ENCODE data around the gene HNRNPK. TPM values are rescaled to one million over a fixed set of nuclear protein-coding genes. Genes with fewer than 3 reads are reported as not detected.

Gene HNRNPK
- 896 and 915 TPM in 2 replicates for total RNA-seq

GRCh38 chr9:83979812-83980394 lies at the start of gene HNRNPK:
Gene HNRNPK (minus strand): TSS chr9:83980215. CDS start chr9:83978252, 1,963 bp downstream.

DNA sequence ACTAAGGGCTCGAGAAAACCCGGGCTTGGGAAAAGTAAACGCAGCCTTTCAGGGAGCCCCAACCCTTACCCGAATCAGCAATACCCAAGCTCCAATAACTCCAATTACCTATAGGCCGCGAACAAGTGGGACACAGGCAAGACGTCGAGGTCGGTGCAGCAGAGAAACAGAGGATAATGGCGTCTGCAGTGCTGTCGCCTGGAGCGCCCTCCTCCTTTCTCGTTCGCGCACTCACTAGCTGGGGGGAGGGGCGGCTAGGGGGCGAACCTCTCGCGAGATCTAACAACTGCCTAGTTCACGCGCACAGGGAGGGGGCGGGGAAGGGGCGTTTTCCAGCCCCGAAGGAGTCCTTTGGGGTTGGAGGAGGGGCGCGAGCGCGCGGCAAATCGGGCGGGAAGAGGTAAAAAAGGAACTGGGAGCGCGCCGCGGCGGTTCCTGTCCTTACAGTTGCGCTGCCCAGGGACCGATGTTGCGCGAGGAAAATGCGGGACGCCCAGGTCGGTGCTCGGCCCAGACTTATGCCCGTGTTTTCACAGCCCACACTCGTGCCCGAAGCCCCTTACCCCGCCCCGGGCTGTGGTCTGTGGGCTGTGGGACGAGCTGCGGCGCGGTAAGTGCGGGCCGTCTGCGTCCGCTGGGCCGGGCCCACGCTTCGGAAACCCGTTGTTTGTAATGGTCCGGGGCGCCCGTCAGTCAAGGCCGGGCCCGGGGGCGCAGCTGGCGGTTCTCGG lies 545 bp upstream of the HNRNPK start, which contains the start of gene RMI1:
Gene RMI1, plus strand, starts transcription at position 411 of the 731 bp plus-strand sequence. CDS start 20,182 bp downstream, outside the sequence.

DNA sequence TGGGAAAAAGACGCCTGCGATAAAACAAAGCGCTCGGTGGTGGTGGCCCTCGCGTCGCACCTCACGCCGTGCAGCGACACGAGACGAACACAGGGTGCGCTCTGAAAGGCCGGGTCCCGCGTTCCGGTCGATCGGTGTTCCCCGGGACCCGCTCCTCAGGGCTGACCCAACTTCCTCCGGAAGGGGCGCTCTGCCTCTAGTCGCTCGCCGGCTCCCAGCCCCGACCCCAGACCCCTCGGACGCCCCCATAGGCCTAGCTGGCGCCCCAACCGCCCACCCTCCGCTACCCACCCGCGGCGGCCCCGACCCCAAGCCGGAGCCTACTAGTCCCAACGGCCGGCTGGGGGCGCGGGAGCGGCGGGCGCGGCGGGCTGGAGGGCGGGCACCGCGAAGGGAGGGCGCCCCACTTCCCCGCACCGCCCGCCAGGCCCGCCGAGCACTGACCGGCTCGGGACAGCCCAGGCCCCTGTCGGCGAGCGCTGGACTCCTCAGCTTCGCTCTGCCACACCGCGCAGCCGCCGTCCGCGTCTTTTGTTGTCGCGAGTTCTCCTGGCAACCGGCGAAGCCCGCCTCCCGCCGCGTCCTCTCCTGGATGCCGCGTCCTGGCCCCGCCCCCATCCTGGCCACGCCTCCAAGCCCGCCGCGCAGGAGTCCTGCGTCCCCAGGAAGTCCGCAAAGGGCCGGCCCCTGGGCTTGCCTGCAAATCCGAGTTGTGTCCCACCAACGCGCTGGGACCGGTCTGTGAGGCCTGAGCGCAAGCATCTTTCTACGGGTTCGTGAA lies 58.9 kb downstream of the HNRNPK start, which contains the start of gene KIF27:
Gene KIF27, minus strand, starts transcription at position 506 of the 781 bp plus-strand sequence. CDS start 5,841 bp downstream, outside the sequence.

Small RNAs within 50 kb of the gene (small RNA-seq; reads per million reads assigned to genes)
- gene RF00019: not detected

Other genes with a start within 250 kb of the HNRNPK start
- gene GKAP1, start 162.4 kb downstream of the HNRNPK start, total RNA-seq: 1.9 and 5.4 TPM in 2 replicates
- gene KIF27, start 58.8 kb downstream of the HNRNPK start, total RNA-seq: 4.4 and 5.1 TPM in 2 replicates
- 16.2 and 22.3 TPM in 2 replicates for gene RMI1, start 590 bp upstream of the HNRNPK start, total RNA-seq